Activated naive CD4-positive, alpha-beta T cell treated with anti-CD3 and anti-CD28 coated beads for 36 hours (primary cell): ENCODE measurements around the gene ALOX5. TPM values are rescaled to one million over a fixed set of nuclear protein-coding genes. Genes with fewer than 3 reads are reported as not detected.

Experiments
- CTCF ChIA-PET: fragments of 350-600 bp; sonication (Branson Sonifier 250); formaldehyde crosslinking; loops from one replicate; lab custom pipeline; 2021; ENCODE audit warnings: antibody characterized with exemption; lab: Charles Lee
- DNase-seq: peaks from one replicate; pipeline ENCODE4 v3.0.0-alpha.2; 2020
- H3K27ac Mint-ChIP-seq: one replicate; pipeline ENCODE4 v1.8.0; 2021; ENCODE audit warnings: mild to moderate bottlenecking, mixed read lengths
- H3K27me3 Mint-ChIP-seq: one replicate; pipeline ENCODE4 v1.8.0; 2021; ENCODE audit warnings: low read depth, mixed read lengths
- H3K36me3 Mint-ChIP-seq: one replicate; pipeline ENCODE4 v1.8.0; 2021; ENCODE audit warnings: low read depth, mixed read lengths
- H3K4me1 Mint-ChIP-seq: one replicate; pipeline ENCODE4 v1.8.0; 2021; ENCODE audit warnings: low read depth, mixed read lengths
- H3K4me3 Mint-ChIP-seq: one replicate; pipeline ENCODE4 v1.8.0; 2021; ENCODE audit warnings: mild to moderate bottlenecking, moderate library complexity, mixed read lengths
- H3K9me3 Mint-ChIP-seq: one replicate; pipeline ENCODE4 v1.8.0; 2021; ENCODE audit warnings: mixed read lengths
- intact Hi-C: fragments of 100-400 bp; cut with micrococcal nuclease; formaldehyde crosslinking; loops from one replicate; pipeline ENCODE4 v1.15.1; 2023
- total RNA-seq, 2 experiments: library from RNA; stranded (reverse); gene quantifications; one replicate each; pipeline ENCODE4 v1.2.3, GENCODE V29; 2021

ALOX5 gene
- total RNA-seq, 2 experiments from 2014 or later = 0.14 to 0.17 TPM

DNA sequence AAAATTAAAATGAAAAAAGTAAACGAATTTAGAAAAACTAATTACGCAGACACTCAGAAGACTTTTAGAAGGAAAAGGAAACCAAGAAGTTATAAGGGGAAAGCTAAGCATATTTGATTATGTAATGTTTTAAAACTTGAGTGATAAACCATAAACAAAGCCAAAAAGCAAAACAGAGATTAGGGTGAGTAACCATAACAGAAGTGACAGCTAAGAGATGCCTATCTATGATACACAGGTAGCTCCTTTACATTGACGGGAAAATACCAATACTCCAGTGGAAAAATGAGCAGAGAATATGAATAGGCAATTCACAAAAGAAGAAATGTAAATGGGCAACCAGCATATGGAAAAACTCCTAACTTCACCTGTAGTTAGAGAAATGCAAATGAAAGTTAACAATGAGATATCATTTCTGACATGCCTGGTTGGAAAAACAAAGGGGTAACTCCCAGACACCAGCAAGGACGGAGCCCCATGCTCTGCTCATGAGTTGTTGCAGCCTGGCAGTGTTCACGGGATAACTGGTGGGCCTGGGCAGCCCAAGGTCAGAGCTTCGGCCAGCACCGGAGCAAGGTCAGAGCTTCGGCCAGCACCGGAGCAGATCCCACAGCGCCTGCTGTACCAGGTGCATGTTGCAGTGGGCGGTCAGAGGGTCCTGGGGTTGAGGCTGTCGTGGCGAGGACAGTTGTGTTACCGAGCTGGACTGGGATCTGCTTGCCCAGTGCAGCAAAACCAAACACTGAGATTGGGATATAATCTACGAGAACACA is 58.9 kb downstream of the ALOX5 start:
- Mint-ChIP-seq H3K27me3 (no peaks in the 10 kb centered on the region), H3K27ac (no peak overlapping the region), H3K36me3 (no peaks in the 10 kb centered on the region), H3K9me3 (no peaks in the 10 kb centered on the region), H3K4me1 (peaks cover 23% of the 10 kb centered on the region), H3K4me3 (no peak overlapping the region)
- CTCF ChIA-PET = no interaction called here
- intact Hi-C loops = no loop called here
- no peak for DNase-seq

DNA sequence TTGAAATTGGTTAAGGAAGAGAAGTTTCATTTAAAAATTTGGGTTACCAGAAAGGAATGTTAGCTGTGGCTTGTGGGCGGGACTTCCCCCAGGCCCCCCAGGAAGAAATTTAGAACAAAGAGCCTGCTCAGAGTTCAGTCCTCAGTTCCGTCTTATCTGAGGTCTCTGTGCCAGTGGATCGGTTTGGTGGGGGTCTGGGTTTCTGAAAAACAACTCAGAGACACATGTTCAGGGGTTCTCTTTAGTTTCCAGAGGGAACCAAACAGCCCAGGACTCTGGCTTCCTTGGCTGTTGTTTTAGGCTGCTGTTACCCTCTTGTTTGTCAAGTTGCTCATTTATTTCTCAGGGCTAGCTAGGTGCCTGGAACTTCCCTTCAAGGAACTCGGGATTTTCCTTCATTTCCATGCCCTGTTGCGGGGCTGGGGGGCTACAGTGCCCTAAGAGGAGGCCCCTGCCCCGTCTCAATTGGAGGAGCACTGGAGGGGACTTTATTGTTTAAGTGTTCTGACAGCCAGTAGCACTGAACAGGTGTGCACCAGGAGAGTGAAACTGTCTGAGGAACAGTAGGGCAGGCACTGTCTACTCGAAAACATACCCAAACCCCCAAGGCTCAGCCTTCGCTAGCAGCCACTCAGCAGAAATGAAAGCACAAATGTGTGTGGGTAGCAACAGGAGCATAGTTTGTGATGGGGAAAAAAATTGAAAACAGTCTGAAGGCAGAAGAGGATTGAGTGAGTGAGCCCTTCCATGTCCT is 59.9 kb downstream of the ALOX5 start:
- H3K27ac Mint-ChIP-seq = peak overlapping the region; percentile 3
- no peaks in the 10 kb centered on the region for H3K36me3 Mint-ChIP-seq
- no peak overlapping the region for H3K4me3 Mint-ChIP-seq
- peaks cover 23% of the 10 kb centered on the region for H3K4me1 Mint-ChIP-seq
- H3K27me3 Mint-ChIP-seq = no peaks in the 10 kb centered on the region
- H3K9me3 Mint-ChIP-seq = no peaks in the 10 kb centered on the region
- DNase-seq = no peak
- intact Hi-C loops = no loop called here
- CTCF ChIA-PET = no interaction called here

DNA sequence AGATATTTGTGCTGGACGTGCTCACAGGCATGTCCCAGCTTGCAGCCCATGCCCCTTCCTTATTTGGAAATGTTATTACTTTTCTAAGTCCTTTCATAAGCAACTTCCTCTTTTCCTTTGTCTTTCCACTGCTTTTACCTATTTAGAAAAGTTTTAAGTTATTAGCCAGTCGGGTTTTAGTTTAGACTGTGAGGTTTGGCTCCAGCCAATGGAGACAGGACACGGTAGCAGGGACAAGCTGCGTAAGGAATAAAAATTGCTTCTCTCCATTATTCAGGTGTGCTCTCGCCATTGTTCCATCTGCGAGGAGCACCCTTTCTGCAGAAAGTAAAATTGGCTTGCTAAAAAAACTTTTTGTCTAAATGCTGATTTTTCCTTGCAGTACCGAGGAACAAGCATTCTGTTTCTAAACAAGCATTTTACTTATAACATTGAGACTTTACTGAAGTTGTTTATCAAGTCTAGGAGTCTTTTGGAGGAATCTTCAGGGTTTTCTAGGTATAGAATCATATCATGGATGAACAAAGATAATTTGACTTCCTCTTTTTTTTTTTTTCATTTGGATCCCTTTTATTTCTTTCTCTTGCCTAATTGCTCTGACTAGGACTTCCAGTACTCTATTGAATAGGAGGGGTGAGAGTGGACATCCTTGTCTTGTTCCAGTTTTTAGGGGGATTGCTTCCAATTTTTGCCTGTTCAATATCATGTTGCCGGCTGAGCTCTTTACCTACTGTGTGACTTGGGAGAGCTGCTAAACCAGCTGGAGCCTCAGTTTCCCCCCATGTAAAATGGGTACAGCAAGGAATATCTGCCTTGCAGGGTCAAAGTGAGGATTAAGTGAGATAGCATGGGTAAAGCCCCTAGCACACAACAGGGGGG is 63.8 kb downstream of the ALOX5 start:
- peaks cover 4% of the 10 kb centered on the region for H3K27me3 Mint-ChIP-seq
- intact Hi-C loops = no loop called here
- no peaks in the 10 kb centered on the region for H3K9me3 Mint-ChIP-seq
- DNase-seq = no peak
- H3K27ac Mint-ChIP-seq = no peak overlapping the region
- H3K36me3 Mint-ChIP-seq = no peaks in the 10 kb centered on the region
- CTCF ChIA-PET = no interaction called here
- H3K4me1 Mint-ChIP-seq = peaks cover 19% of the 10 kb centered on the region
- no peak overlapping the region for H3K4me3 Mint-ChIP-seq

DNA sequence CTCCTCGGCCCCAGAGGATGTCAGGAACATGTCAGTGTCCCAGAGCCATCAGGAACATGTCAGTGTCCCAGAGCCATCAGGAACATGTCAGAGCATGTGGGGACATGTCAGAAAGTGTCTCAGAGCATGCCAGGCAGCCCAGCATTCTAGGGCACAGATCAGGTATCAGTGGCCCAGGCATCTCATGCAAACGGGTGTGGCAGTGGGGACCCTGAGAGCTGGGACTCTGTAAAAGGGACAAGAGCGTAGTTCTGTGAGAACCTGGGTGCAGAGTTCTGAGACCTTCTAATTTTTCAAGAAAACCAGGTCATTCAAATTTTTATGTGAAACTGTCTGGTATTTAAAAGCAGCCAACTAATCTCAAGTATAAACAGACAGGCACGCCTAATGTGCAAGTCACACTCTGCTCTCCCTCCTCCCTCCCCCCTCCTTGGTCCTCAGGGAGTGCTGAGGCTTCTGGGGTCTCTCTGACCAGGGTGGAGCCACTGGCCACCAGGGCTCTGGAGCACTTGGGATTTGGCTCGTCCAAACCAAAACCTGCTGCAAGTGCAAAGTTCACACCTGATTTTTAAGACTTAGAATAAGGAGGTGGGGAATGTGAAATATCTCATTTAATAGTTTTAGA is 64.6 kb downstream of the ALOX5 start:
- H3K9me3 Mint-ChIP-seq = no peaks in the 10 kb centered on the region
- H3K4me3 Mint-ChIP-seq = no peak overlapping the region
- no peak for DNase-seq
- H3K4me1 Mint-ChIP-seq = peaks cover 12% of the 10 kb centered on the region
- no peak overlapping the region for H3K27ac Mint-ChIP-seq
- CTCF ChIA-PET = no interaction called here
- peaks cover 4% of the 10 kb centered on the region for H3K27me3 Mint-ChIP-seq
- no peaks in the 10 kb centered on the region for H3K36me3 Mint-ChIP-seq
- intact Hi-C loops = no loop called here

GRCh38 chr10:45439365-45439764 is 65.3 kb downstream of the ALOX5 start:
- intact Hi-C loops = no loop called here
- peaks cover 4% of the 10 kb centered on the region for H3K4me1 Mint-ChIP-seq
- H3K27ac Mint-ChIP-seq = no peak overlapping the region
- peaks cover 4% of the 10 kb centered on the region for H3K27me3 Mint-ChIP-seq
- H3K36me3 Mint-ChIP-seq = no peaks in the 10 kb centered on the region
- no peak overlapping the region for H3K4me3 Mint-ChIP-seq
- CTCF ChIA-PET = no interaction called here
- H3K9me3 Mint-ChIP-seq = no peaks in the 10 kb centered on the region
- no peak for DNase-seq

DNA sequence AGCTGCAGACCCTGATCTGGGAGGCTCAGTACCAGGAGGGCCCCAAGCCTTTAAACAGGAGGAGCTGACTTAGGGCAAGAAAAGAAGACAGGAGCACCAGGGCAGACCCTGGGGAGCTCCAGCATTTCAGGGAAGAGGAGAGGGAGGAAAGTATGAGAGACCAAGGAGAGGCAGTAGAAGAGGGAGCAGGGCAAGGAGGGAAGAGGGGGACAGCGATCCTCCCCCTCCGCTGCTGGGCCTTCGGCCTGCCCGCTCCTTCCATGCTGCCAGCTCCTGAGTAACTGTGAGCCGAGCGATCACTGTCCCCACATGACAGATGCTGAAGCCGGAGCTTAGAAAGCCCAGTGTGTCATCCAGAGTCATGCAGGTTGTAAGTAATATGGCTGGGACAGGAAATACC is 65.9 kb downstream of the ALOX5 start:
- CTCF ChIA-PET = no interaction called here
- Mint-ChIP-seq H3K9me3 (no peaks in the 10 kb centered on the region), H3K36me3 (no peaks in the 10 kb centered on the region), H3K4me1 (no peaks in the 10 kb centered on the region), H3K4me3 (no peak overlapping the region), H3K27ac (no peak overlapping the region), H3K27me3 (peaks cover 4% of the 10 kb centered on the region)
- intact Hi-C loops = no loop called here
- DNase-seq = no peak

DNA sequence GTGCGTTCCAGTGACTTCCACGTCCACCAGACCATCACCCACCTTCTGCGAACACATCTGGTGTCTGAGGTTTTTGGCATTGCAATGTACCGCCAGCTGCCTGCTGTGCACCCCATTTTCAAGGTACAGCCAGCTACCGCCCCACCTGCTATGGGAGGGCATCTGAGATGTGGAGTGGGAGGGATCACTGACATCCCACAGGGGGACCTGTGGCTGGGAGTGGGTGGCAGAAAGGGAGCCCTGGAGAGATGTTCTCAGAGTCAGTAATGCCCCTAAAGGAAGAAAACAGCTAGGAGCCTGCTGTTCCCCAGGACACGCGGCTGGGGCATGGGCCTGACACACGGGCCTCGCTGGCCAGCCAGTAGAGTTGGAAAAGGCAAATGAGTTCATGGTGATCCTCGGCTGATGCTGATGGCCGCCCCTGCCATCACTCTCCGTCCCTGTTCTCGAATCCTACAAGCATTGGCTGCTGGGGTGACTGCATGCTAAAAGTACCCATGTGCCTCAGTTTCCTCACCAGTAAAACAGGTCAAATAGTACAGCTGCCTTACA is 66.6 kb downstream of the ALOX5 start:
- Mint-ChIP-seq H3K36me3 (no peaks in the 10 kb centered on the region), H3K27me3 (peaks cover 4% of the 10 kb centered on the region), H3K4me3 (no peak overlapping the region), H3K9me3 (no peaks in the 10 kb centered on the region), H3K27ac (no peak overlapping the region), H3K4me1 (no peaks in the 10 kb centered on the region)
- no peak for DNase-seq
- intact Hi-C loops = no loop called here
- CTCF ChIA-PET = no interaction called here

DNA sequence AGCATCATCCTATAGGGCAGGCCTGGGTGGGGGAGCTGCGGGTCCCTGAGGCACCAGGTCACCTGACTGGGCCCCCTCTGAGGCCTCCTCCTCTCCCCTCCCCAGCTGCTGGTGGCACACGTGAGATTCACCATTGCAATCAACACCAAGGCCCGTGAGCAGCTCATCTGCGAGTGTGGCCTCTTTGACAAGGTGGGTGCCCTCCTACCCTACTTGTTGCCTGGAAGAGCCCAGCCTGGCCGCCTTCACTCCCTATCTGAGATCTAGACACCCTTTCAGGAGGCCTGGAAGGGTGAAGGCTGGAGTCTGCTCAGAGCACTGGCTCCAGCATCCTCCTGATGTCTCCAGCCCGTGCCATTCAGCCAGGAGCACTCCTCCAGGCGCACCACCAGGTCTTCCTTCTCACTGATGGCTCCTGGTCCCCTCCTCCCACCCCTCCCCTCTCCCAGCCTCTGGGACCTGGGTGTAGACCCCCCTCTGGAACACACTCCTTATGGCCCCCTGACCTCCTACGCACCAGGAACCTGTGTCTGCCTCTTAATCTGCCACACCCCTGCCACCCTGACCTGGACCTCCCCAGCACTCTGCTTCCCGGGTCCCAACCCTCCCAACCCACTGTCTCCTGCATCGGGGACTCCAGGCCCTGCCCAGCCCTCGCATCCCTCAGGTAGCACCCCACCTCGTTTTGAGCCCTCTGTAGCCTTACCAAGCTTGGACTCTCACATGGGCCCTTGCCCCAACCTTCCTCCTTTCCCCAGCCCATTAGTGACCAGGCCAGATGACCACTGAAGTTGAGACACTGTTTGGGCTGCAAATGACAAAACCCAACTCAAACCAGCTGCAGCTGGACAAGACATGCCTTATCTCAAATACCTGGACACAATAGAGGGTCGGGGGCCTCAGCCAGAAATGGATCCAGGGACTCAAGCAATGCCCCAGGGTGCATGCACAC is 67.5 kb downstream of the ALOX5 start:
- Mint-ChIP-seq H3K9me3 (no peaks in the 10 kb centered on the region), H3K27me3 (peaks cover 4% of the 10 kb centered on the region), H3K4me3 (no peak overlapping the region), H3K36me3 (no peaks in the 10 kb centered on the region), H3K4me1 (no peaks in the 10 kb centered on the region), H3K27ac (no peak overlapping the region)
- CTCF ChIA-PET = interaction anchor here (0.6 to 0.7 kb wide), 2 partner anchors 191 to 192 kb away, joined by 3 to 4 read pairs; no protein-coding TSS in a partner anchor
- DNase-seq = no peak
- intact Hi-C loops = no loop called here

- Mint-ChIP-seq H3K4me1 (no peaks in the 10 kb centered on the region), H3K9me3 (no peaks in the 10 kb centered on the region), H3K36me3 (no peaks in the 10 kb centered on the region), H3K27ac (no peak overlapping the region), H3K27me3 (peaks cover 4% of the 10 kb centered on the region), H3K4me3 (no peak overlapping the region)
- no peak for DNase-seq
- CTCF ChIA-PET = interaction anchor here (0.7 kb wide), 1 partner anchor 192 kb away, joined by 3 read pairs; no protein-coding TSS in a partner anchor
- intact Hi-C loops = no loop called here
These were observed 68.2 kb downstream of the ALOX5 start for GRCh38 chr10:45442251-45442650.

GRCh38 chr10:45442662-45443061 is 68.6 kb downstream of the ALOX5 start:
- Mint-ChIP-seq H3K36me3 (no peaks in the 10 kb centered on the region), H3K27ac (no peak overlapping the region), H3K4me1 (no peaks in the 10 kb centered on the region), H3K9me3 (no peaks in the 10 kb centered on the region), H3K4me3 (no peak overlapping the region), H3K27me3 (peaks cover 4% of the 10 kb centered on the region)
- intact Hi-C loops = no loop called here
- no peak for DNase-seq
- CTCF ChIA-PET = no interaction called here
